ENCODE results near the gene RAB10. TPM values are rescaled to one million over a fixed set of nuclear protein-coding genes. Genes with fewer than 3 reads are reported as not detected.
A peak's percentile ranks its signal among the peaks of the same experiment; 100 is the strongest.

RAB10 gene
- total RNA-seq, 1 experiment from 2014 or later, result 130 TPM

DNA sequence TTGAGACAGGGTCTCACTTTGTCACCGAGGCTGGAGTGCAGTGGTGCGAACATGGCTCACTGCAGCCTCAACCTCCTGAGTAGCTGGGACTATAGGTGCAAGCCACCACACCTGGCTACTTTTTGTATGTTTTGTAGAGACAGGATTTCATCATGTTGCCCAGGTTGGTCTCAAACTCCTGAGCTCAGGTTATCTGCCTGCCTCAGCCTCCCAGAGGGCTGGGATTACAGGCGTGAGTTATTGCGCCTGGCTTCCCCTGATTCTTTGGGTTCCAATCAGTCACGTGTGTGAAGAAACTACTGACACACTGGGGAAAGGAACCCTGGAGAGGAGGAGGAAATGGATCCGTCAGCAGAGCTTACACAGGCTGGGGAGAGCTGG, 22.3 kb upstream of the RAB10 start:
- Histone ChIP-seq H3K4ac (ENCODE audit: low read depth, low read length) (no peak overlapping the region), H2BK20ac (ENCODE audit: low read depth, low read length, poor library complexity, severe bottlenecking) (no peak overlapping the region), H3T11ph (ENCODE audit: low read length) (no peak overlapping the region), H3K23me2 (ENCODE audit: insufficient read length, low read depth, low read length, poor library complexity, severe bottlenecking) (no peaks in the 10 kb centered on the region), H3K27me3 (ENCODE audit: insufficient read depth, low read length) (no peaks in the 10 kb centered on the region), H2AFZ (ENCODE audit: low read length) (peak overlapping the region; percentile 67), H4K20me1 (ENCODE audit: control insufficient read depth, insufficient read depth, insufficient read length) (no peaks in the 10 kb centered on the region), H3K79me2 (ENCODE audit: insufficient read depth, low read length) (no peaks in the 10 kb centered on the region), H3K14ac (ENCODE audit: insufficient read depth, low read length) (no peak overlapping the region), H2BK5ac (ENCODE audit: insufficient read length, low read length) (no peak overlapping the region), H3K9ac (ENCODE audit: extremely low read depth, insufficient read length, low read length) (no peak overlapping the region), H2BK12ac (ENCODE audit: insufficient read length, low read depth, low read length) (no peak overlapping the region), H2BK120ac (ENCODE audit: low read depth, low read length, poor library complexity, severe bottlenecking) (no peak overlapping the region), H3K27ac (ENCODE audit: insufficient read length, low read depth, low read length) (no peak overlapping the region), H4K5ac (ENCODE audit: insufficient read length, low read depth, low read length) (no peak overlapping the region), H3K79me1 (ENCODE audit: insufficient read depth, low read depth, low read length, poor library complexity, severe bottlenecking) (no peaks in the 10 kb centered on the region), H4K91ac (ENCODE audit: insufficient read length, low read depth, low read length) (no peak overlapping the region), H3K4me1 (ENCODE audit: insufficient read depth, low read length) (0 out of 2 replicates have a peak, but pooled peaks cover 2% of the 10 kb centered on the region), H4K8ac (replicated peaks; ENCODE audit: insufficient read length, low read depth, low read length) (no peak overlapping the region), H3K4me2 (ENCODE audit: insufficient read depth, insufficient read length, low read length) (no peak overlapping the region), H3K23ac (ENCODE audit: insufficient read length, low read depth, low read length) (no peak overlapping the region), H2BK15ac (ENCODE audit: low read depth, low read length) (no peak overlapping the region), H3K9me3 (ENCODE audit: control insufficient read depth, low read depth, low read length) (no peaks in the 10 kb centered on the region), H2AK5ac (ENCODE audit: insufficient read length, low read length) (no peak overlapping the region), H3K56ac (ENCODE audit: insufficient read length, low read depth, low read length) (no peak overlapping the region), H3K18ac (ENCODE audit: insufficient read length, low read depth, low read length) (no peak overlapping the region)
- TF ChIP-seq, protein P1, sequence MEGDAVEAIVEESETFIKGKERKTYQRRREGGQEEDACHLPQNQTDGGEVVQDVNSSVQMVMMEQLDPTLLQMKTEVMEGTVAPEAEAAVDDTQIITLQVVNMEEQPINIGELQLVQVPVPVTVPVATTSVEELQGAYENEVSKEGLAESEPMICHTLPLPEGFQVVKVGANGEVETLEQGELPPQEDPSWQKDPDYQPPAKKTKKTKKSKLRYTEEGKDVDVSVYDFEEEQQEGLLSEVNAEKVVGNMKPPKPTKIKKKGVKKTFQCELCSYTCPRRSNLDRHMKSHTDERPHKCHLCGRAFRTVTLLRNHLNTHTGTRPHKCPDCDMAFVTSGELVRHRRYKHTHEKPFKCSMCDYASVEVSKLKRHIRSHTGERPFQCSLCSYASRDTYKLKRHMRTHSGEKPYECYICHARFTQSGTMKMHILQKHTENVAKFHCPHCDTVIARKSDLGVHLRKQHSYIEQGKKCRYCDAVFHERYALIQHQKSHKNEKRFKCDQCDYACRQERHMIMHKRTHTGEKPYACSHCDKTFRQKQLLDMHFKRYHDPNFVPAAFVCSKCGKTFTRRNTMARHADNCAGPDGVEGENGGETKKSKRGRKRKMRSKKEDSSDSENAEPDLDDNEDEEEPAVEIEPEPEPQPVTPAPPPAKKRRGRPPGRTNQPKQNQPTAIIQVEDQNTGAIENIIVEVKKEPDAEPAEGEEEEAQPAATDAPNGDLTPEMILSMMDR (conservative IDR thresholded peaks at IDR 0.05), result no peak
- peak overlapping the region in 2 of 3 experiments; percentile 25 to 60; a peak in 4 of 7 replicates for H3K27ac Mint-ChIP-seq
- H3K36me3 Mint-ChIP-seq (ENCODE audit: insufficient read depth in 1 of 3, low read depth in 3 of 3), result no peaks in the 10 kb centered on the region
- no CpG with 5 or more reads among the region's 6 CpGs for WGBS (ENCODE audit: extremely low coverage, insufficient read length, low lambda C conversion rate)
- H3K9me3 Mint-ChIP-seq, result peaks cover 0 to 5% of the 10 kb centered on the region in 2 experiments; a peak in 1 of 5 replicates
- H3K4me3 Mint-ChIP-seq, result no peak overlapping the region; a peak in 1 of 5 replicates
- no peaks in the 10 kb centered on the region for H3K27me3 Mint-ChIP-seq (ENCODE audit: low read depth)
- DNase-seq, result no peak
- peaks cover 18 to 26% of the 10 kb centered on the region in 2 experiments for H3K4me1 Mint-ChIP-seq

Measured in H9 (cell line).